ENCODE results near the gene ZNF697.
"Not testable (repeated sequence)": the region's sequence is repeated elsewhere in the genome, so short reads cannot be mapped to it uniquely, and the experiment has no call there.

Gene ZNF697

DNA sequence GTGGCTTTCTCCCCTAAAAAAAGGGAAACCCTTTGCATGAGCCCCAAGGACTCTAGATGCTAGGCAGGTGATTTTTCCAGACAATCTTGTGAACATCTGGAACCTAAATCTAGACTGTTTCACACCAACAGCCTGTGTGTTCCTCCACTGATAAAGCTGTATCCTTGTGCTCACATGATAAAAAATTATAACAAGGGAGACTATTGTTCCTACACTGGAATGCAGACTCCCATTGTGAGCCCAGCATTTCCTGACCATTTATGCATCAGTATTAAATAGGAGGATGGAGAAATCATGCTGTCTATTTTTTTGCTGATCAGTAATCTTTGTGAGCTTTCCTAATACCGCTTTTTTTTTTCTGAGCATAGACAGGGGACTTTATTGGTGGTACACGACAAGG is 52.5 kb downstream of the ZNF697 start:
- no peak for DNase-seq

DNA sequence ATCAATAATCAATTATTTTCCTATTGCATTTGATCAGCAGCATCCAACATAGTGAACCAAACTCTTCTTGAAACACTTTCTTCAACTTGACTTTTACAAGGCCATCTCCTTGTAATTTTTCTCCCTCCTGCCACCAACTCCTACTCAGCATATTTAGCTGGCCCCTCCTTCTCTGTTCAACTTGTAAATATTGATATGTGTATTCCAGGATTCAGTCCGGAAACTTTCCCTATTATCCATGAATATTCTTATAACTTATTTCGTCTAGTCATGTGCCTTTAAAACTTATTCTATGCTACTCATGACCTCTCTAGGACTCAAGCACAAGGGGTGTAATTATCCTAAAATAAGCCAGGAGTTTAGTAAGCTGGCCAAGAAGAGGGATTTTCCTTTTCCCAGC is 52.9 kb downstream of the ZNF697 start:
- no peak for DNase-seq

DNA sequence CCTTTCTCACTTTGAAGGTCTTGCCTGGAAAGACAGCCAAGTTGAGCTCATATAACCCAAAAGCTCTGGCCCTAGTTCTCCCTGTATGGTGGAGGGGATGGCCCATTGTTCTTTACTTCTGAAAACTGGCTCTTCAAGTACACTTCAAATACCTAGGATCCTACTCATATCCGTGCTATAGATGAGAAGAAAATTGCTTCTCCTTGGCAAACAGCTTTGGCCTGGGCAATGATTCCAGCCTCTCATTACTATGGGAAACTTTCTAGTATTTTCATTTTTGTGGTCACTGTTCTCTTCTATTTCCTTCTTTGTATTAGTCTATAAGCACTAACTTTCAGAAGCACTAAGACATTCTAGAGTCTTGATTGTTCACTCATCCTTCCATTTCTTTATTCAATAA is 53.7 kb downstream of the ZNF697 start:
- no peak for DNase-seq

DNA sequence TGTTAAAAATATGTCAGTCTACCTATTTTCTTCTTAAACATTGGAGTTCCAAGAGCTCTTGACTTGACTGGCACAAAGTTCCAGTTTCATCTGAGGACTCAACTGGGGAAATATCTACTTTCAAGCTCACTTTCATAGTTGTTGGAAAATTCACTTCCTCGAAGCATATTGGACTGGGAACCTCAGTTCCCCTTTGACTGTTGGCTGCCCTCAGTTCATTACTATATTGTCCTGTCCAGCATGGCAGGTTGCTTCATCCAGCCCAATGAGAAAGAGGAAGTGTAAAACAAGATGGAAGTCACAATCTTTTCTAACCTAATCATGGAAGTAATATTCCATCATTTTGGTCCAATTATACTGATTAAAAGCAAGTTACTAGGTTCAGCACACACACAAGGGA is 54.3 kb downstream of the ZNF697 start:
- no peak for DNase-seq

DNA sequence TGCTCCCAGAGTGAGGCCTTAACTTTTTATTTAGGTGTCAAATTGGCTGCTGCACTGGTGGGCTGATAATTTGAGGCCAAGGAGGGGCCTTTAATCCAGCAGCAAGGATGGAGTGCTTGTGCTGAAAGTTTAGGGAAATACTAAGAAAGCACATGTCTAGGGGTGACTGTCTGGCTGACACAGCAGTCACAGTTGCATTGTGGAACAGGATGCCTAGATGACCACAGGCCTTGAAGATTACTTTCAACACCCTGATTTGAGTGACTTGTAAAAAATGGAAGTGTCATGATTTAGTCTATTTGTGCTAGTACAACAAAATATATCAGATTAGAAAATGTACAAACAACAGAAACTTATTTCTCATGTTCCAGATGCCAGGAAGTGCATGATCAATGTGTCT is 57.7 kb downstream of the ZNF697 start:
- no peak for DNase-seq

DNA sequence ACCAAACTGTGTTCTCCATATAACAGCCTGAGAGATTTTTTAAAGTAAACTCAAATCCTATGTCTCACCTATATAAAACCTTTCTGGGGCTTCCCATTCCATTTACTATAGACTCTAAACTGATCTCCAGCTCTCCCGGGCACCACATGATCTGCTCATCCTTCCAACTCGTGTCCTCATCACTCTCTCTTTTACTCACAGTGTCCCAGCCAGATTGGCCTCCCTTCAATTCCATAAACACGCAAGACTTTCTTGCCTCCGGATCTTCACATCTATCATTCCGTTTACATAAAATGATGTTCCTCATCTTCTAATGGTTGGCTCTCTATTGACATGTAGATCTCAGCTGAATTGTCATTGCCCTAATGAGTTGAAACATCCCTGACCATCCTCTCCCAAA is 59.4 kb downstream of the ZNF697 start:
- no peak for DNase-seq

DNA sequence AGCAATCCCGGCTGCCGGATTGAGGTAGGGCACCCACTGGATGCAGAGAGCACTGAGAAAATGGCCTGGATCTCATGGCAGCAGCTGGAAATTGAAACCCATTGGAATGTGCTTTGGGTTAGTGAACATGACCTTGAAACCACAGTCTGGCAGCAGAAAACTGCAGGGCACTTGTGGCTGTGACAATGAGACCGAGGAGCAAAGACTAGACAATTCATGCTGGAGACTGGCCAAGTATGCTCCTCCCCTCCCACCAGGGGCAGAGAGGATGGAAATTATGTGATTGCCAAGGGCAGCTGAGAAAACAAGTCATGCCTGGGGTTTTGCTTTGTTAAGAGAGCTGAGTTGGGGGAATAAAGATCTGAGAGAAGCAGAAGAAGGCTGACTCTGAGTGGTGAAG is 60.7 kb downstream of the ZNF697 start:
- DNase-seq, result no peak

DNA sequence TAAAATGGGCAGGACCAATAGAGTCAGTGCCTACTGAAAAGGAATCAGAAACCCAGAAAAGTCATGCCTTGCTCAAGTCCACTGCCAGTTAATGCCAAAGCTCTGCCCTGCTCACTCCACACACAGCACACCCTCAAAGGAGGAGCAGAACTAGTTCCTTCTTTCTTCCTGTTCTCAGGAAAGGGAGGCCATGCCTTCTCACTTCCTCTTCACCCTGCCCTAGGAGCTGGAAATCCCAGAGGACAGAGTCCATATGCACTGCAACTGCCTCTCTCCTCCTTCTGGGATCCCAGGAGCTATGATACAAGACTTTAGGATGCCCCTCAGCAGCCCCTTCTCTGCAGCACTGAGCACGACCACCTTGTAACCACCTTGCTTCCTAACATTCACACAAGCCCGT is 62.3 kb downstream of the ZNF697 start:
- not testable (repeated sequence) for DNase-seq

DNA sequence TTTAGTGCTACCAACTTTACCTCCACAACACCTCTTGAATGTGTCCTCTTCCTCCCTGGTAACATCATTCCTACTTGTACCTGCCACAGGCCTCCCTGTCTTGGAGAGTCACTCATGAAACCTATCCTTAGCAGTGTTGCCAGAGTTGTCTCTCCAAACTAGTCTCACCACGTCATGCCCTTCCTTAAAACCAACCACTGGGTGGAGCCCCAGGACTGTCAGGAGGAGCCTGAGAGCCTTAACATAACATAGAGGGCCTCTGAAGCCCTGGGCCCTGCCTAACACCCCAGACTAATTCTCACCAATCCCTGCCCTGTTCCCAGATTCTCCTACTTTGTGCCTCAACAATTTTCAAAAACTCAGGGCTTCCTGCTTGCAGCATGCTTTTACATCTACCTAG is 65.3 kb downstream of the ZNF697 start:
- no peak for DNase-seq

DNA sequence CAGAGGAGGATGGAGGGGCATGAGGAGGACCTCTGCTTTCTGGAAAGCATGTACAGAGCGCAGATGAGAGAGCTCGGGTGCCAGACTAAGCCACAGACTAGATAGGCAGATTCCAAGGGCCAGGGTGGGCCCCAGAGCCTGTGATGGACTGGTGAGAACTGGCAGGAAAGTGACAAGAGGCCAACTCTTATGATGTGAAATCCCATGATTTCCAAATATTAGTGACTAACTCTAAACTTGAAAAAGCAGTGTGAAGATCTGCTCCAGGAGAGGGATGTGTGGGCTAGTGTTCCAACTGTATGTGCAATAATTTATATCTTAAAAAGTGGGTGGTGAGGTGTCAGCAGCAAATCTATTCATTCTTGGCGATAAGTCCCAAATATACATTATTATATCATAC is 67.0 kb downstream of the ZNF697 start:
- DNase-seq, result not testable (repeated sequence)

DNA sequence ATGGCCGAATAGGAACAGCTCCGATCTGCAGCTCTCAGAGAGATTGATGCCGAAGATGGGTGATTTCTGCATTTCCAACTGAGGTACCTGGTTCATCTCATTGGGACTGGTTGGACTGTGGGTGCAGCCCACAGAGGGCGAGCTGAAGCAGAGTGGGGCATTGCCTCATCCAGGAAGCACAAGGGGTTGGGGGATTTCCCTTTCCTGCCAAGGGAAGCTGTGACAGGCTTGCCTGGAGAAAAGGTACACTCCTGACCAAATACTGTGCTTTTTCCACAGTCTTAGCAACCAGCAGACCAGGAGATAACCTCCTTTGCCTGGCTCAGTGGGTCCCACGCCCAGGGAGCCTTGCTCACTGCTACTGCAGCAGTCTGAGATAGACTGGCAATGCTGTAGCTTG is 74.2 kb downstream of the ZNF697 start:
- DNase-seq, result no peak

DNA sequence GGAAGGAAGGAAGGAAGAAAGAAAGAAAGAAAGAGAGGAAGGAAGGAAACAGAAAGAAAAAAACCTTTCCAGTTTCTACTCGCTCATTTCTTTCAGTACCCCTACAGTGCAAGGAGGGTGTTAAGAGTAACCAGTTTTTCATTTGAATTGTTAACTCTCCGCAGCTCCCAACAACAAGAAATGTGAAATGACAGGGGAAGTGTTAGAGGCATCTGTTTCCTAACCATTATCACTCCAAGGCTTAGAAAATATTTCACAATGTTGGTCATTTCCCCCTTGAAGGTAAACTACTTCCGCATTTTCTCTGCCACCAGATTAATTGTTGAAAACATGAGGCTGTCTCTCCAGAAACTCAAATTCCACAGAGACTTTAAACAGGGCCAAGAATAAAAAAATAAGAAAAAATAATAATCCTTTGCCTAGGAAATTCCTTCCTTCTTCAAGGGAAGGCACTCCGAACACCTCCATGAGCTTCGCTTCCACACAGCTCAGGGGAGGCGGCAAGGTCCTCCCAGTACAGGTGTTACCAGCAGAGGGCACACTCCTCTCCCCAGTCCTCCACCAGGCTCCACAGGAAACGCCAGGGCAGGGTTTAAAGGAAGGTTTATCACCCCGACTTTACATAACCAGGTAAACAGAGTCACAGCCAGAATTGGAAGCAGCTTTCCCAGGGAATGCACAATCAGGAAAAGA is 78.0 kb downstream of the ZNF697 start:
- not testable (repeated sequence) for DNase-seq

All from stimulated activated naive CD4-positive, alpha-beta T cell treated with Interleukin-2 at 50 U/mL for 16 hours (primary cell).